Transverse colon (tissue), 3 donors: ENCODE results near the gene CTR9.

ENCODE experiments used
- CTCF ChIP-seq, 5 experiments: fragments of 200-600 bp in 3 of 5; fragments of 450-650 bp in 2 of 5; sonication (generic) in 3 of 5; IDR thresholded peaks; 1 replicate in 2 of 5; 2 replicates in 3 of 5; pipeline ENCODE4 v1.5.1; 2016 to 2017; ENCODE audit warnings: antibody characterized with exemption in 5 of 5, inconsistent platforms in 3 of 5, mild to moderate bottlenecking in 2 of 5, moderate library complexity in 1 of 5
- POLR2A ChIP-seq: fragments of 450-650 bp; IDR thresholded peaks from one replicate; pipeline ENCODE4 v1.6.1; 2016; ENCODE audit warnings: antibody characterized with exemption, mild to moderate bottlenecking, moderate library complexity

GRCh38 chr11:10728154-10728553, 22.9 kb upstream of the CTR9 start:
- TF ChIP-seq CTCF (IDR thresholded peaks at IDR 0.05) (no peak), POLR2A (no peak)
